Adipocyte (in vitro differentiated cells): Measurements from ENCODE around the gene EGFL6.

Source experiments
- DNase-seq: peaks from one replicate; pipeline ENCODE4 v3.0.0-alpha.2; 2015; ENCODE audit warnings: low read depth
- H3K27me3 ChIP-seq: replicated peaks from 2 replicates; pipeline ENCODE4 v1.7.0; 2013; ENCODE audit warnings: mild to moderate bottlenecking, low read length, moderate library complexity; ENCODE audit not compliant: control insufficient read depth, insufficient read depth
- H3K36me3 ChIP-seq: 2 replicates; pipeline ENCODE4 v1.7.0; 2013; ENCODE audit warnings: low read length, mild to moderate bottlenecking, moderate library complexity; ENCODE audit not compliant: control insufficient read depth, insufficient read depth, severe bottlenecking
- H3K4me1 ChIP-seq: 2 replicates; pipeline ENCODE4 v1.7.0; 2013; ENCODE audit warnings: mild to moderate bottlenecking, low read length, moderate library complexity; ENCODE audit not compliant: control insufficient read depth, insufficient read depth
- H3K4me3 ChIP-seq: 2 replicates; pipeline ENCODE4 v1.7.0; 2013; ENCODE audit warnings: mild to moderate bottlenecking, low read length, moderate library complexity
- H3K9ac ChIP-seq: 2 replicates; pipeline ENCODE4 v1.7.0; 2013; ENCODE audit warnings: mild to moderate bottlenecking, low read length, moderate library complexity
- H3K9me3 ChIP-seq: 2 replicates; pipeline ENCODE4 v1.7.0; 2013; ENCODE audit warnings: mild to moderate bottlenecking, low read length, moderate library complexity; ENCODE audit not compliant: control insufficient read depth

The EGFL6 gene

GRCh38 chrX:13550346-13550745, 19.1 kb upstream of the EGFL6 start:
- H3K4me1 ChIP-seq = no peaks in the 10 kb centered on the region
- H3K27me3 ChIP-seq = peaks cover 36% of the 10 kb centered on the region
- H3K36me3 ChIP-seq = no peaks in the 10 kb centered on the region
- no peak overlapping the region for H3K4me3 ChIP-seq
- DNase-seq = no peak
- H3K9me3 ChIP-seq = peaks cover 9% of the 10 kb centered on the region
- no peak overlapping the region for H3K9ac ChIP-seq

GRCh38 chrX:13551610-13552009, 17.8 kb upstream of the EGFL6 start:
- H3K4me3 ChIP-seq = no peak overlapping the region
- H3K9me3 ChIP-seq = peaks cover 9% of the 10 kb centered on the region
- no peak for DNase-seq
- no peaks in the 10 kb centered on the region for H3K36me3 ChIP-seq
- peaks cover 36% of the 10 kb centered on the region for H3K27me3 ChIP-seq
- H3K4me1 ChIP-seq = no peaks in the 10 kb centered on the region
- no peak overlapping the region for H3K9ac ChIP-seq

- Histone ChIP-seq H3K9ac (no peak overlapping the region), H3K4me3 (no peak overlapping the region), H3K27me3 (peaks cover 39% of the 10 kb centered on the region), H3K36me3 (no peaks in the 10 kb centered on the region), H3K9me3 (peaks cover 9% of the 10 kb centered on the region), H3K4me1 (no peaks in the 10 kb centered on the region)
- DNase-seq = no peak
Observed at GRCh38 chrX:13552892-13553291, 16.5 kb upstream of the EGFL6 start.

DNA sequence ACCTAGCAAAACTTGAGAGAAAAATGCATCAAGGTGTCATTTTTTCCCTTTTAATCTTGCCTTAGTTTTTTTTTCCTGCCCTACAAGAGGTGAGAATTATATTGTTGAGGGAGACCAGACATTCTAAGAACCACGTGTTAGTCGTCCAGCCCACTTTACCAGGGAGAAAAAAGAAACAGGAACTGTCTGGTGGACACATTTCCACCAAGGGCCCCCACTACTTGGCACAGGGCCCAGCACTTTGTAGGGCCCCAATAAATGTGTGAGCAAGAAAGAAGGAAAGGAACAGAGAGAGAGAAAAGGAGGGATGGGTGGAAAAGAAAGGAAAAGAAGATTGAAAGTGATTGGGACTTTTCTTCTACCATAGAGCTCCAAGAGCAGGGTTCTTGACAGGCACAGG, 3.9 kb upstream of the EGFL6 start:
- Histone ChIP-seq H3K36me3 (no peaks in the 10 kb centered on the region), H3K27me3 (peaks cover 71% of the 10 kb centered on the region), H3K4me3 (no peak overlapping the region), H3K9ac (no peak overlapping the region), H3K9me3 (no peaks in the 10 kb centered on the region), H3K4me1 (no peaks in the 10 kb centered on the region)
- no peak for DNase-seq

DNA sequence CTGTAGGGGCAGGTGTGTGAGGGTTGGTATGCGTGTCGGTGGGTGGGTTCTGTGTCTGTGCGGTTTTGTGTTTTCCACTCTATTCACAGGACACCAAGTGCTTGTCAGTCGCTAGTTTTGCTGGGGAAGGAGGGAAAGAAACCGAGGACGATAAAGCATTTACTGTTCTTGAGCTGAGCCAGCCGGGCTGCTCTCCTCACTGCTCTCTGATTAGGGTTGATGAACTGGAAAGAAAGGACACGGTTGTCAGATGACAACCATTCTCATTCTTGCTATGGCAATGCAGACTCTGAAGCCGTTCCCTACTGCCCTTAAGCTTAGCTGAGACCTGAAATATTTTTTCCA, 832 bp downstream of the EGFL6 start:
- Histone ChIP-seq H3K9me3 (peaks cover under 1% of the 10 kb centered on the region), H3K4me1 (no peaks in the 10 kb centered on the region), H3K36me3 (no peaks in the 10 kb centered on the region), H3K27me3 (peaks cover 66% of the 10 kb centered on the region), H3K4me3 (no peak overlapping the region), H3K9ac (no peak overlapping the region)
- DNase-seq = no peak

DNA sequence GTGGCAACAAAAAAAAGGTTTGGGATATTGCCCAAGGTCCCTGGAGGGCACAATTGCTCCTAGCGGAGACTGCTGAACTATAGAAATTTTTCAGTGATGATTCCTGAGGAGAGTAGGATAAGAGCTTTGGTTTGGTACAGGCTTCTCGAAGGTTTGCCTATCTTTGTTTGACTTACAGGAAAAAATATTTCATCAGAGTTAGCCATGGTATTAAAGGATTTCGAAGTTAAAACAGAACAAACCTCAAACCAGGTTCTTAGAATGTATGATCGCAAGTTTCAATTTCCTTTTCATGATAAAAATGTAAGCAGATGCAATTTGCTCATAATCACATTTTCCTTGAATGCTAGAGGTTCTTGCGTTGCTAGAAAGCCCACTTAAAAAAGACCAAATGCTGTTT, 1.7 kb downstream of the EGFL6 start:
- H3K9ac ChIP-seq = no peak overlapping the region
- H3K36me3 ChIP-seq = no peaks in the 10 kb centered on the region
- H3K4me3 ChIP-seq = no peak overlapping the region
- H3K27me3 ChIP-seq = peaks cover 69% of the 10 kb centered on the region
- DNase-seq = peak; percentile 34
- H3K9me3 ChIP-seq = peaks cover 6% of the 10 kb centered on the region
- no peaks in the 10 kb centered on the region for H3K4me1 ChIP-seq

- Histone ChIP-seq H3K4me1 (no peaks in the 10 kb centered on the region), H3K4me3 (no peak overlapping the region), H3K9ac (no peak overlapping the region), H3K9me3 (peaks cover 9% of the 10 kb centered on the region), H3K36me3 (no peaks in the 10 kb centered on the region), H3K27me3 (peaks cover 44% of the 10 kb centered on the region)
- no peak for DNase-seq
Observed at GRCh38 chrX:13574600-13574999, 5.2 kb downstream of the EGFL6 start.

GRCh38 chrX:13579661-13580060, 10.3 kb downstream of the EGFL6 start:
- peaks cover 26% of the 10 kb centered on the region for H3K27me3 ChIP-seq
- no peak overlapping the region for H3K9ac ChIP-seq
- no peak overlapping the region for H3K4me3 ChIP-seq
- H3K4me1 ChIP-seq = peaks cover 10% of the 10 kb centered on the region
- no peaks in the 10 kb centered on the region for H3K36me3 ChIP-seq
- H3K9me3 ChIP-seq = peaks cover 18% of the 10 kb centered on the region
- no peak for DNase-seq

DNA sequence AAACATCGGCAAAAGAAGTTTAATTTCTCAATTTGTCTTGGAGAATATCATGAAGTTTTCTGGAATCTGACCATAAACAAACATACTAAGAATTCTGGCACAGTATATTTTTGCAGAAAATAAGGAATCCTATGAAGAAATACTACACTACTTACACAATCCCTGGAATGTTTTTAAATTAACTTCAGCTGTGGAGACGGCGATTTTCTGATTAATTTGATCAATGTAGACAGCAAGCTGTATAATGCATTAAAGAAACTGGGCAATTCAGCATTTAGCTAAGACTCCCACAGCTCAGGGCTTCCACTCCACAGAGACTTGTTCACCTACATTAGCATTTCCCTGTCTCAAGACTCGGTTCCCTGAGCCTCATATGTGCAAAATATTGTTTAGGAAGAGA, 12.2 kb downstream of the EGFL6 start:
- Histone ChIP-seq H3K36me3 (no peaks in the 10 kb centered on the region), H3K9ac (peak overlapping the region; percentile 16), H3K27me3 (peaks cover 23% of the 10 kb centered on the region), H3K4me1 (peaks cover 10% of the 10 kb centered on the region), H3K4me3 (no peak overlapping the region), H3K9me3 (peaks cover 21% of the 10 kb centered on the region)
- DNase-seq = peak; percentile 84

- Histone ChIP-seq H3K27me3 (peaks cover 34% of the 10 kb centered on the region), H3K36me3 (no peaks in the 10 kb centered on the region), H3K4me1 (no peaks in the 10 kb centered on the region), H3K4me3 (no peak overlapping the region), H3K9me3 (peaks cover 10% of the 10 kb centered on the region), H3K9ac (no peak overlapping the region)
- no peak for DNase-seq
Observed at GRCh38 chrX:13587786-13588477, 18.5 kb downstream of the EGFL6 start.

DNA sequence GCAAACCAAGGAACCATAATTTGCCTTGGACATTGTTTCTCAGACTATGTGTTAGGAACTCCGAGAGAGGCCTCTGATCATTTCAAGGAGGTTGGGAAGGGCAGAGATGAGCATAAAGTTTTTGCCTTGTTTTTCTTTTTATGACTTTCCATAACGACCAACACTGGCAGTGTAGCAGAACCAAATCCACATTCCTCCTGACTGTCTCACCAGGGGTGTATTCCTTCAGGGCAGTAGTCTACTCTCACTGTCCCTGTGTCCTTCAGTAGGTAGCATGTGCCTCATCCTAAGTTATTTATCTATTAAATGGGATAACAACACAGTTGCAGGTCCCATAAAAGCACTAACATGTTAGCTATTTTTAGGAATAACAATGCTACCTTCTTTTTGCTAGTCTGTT, 20.8 kb downstream of the EGFL6 start:
- no peaks in the 10 kb centered on the region for H3K4me1 ChIP-seq
- peaks cover 7% of the 10 kb centered on the region for H3K9me3 ChIP-seq
- no peak for DNase-seq

DNA sequence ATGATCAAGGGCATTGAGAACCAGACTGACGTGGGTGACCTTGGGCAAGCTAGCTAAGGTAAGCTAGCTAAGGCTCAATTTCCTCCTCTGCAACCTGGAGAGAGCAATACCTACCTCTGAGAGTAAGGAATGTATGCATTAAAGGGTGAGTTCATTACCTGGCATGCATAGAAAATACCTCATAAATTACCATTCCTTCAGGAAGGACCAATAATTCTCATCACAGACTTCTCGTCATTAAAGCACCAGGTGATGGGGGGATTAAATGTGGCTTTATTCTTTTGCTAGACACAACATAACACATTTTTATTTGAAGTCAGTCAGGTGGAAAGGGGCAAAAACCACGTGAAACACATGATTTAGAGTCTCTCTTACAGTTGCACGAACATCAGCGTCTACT, 21.5 kb downstream of the EGFL6 start:
- Histone ChIP-seq H3K27me3 (peaks cover 27% of the 10 kb centered on the region), H3K4me1 (no peaks in the 10 kb centered on the region), H3K4me3 (no peak overlapping the region), H3K9me3 (peaks cover 7% of the 10 kb centered on the region), H3K36me3 (no peaks in the 10 kb centered on the region), H3K9ac (no peak overlapping the region)
- DNase-seq = no peak

More for the DNA sequence above, 20.8 kb downstream of the EGFL6 start:
- Histone ChIP-seq H3K9ac (no peak overlapping the region), H3K27me3 (peaks cover 33% of the 10 kb centered on the region), H3K36me3 (no peaks in the 10 kb centered on the region), H3K4me3 (no peak overlapping the region)
